Measurements from ENCODE around the gene MARVELD3.

- TF ChIP-seq CTCF (IDR thresholded peaks at IDR 0.05) = no peak
- TF ChIP-seq POLR2A (IDR thresholded peaks at IDR 0.05) = no peak
Observed at GRCh38 chr16:71610447-71610846, 15.5 kb upstream of the MARVELD3 start.
